NT2/D1 (cell line): ENCODE data around the gene SLMAP.

ENCODE experiments used
- SUZ12 ChIP-seq: IDR thresholded peaks from 2 replicates; pipeline ENCODE4 v1.6.1; 2011; ENCODE audit not compliant: insufficient read length, insufficient read depth; ENCODE audit errors: extremely low read depth
- ZNF274 ChIP-seq: IDR thresholded peaks from 2 replicates; pipeline ENCODE4 v1.6.1; 2011; ENCODE audit warnings: mild to moderate bottlenecking, low read depth, low read length

DNA sequence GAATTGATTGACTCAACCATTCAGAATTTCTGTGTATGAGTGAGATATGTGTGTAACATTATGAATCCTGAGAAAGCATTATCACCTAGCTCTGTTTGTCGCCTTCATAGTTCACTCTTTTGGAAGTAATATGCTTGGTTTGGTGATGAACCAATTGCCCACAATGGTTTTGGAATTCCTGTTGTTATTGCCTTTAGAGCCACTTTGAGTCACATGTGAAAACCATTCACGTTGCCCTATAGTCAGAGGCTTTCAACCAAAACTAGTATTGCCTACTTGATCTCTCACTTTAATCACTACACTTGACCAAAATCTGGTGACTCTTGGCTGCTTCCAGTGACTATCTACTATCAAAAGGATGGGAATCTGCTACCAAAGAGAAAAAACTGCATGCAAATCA lies 173.9 kb downstream of the SLMAP start:
- TF ChIP-seq ZNF274, result no peak
- no peak for TF ChIP-seq SUZ12
